Measurements from ENCODE around the gene C2orf92.

C2orf92 gene

DNA sequence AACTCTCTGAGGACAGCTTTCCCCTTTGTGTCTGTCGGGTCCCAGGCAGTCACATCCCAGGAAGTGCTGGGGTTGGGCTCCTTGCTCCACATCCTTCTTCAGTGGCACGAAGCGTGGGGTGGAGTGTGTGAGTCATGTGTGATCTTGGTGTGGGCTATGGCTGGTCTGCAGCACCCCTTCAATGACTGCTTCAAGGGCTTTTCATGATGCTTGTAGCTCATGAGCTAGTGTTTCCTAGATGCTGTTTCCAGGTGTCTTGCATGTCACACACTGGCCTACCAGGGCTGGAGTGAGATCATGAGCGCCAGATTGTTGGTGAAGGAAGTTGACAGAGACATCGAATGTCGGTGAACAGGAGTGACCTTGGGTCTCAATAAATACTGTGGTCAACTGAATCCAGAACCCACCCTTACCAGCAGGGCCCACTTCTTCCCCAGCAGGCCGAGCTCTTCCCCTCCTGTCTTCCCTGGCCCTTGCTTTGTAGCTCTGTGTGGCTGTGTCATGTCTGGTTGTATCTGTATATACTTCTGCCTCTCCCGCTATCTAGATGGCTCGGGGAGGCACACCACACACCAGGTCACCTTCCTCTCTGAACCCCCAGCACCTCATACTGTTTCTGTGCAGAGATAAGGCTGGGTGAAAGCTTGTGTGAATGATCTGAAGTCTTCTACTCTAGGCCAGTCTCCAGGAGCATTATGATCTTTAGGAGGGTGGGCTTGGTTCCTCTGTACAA lies 3.8 kb downstream of the C2orf92 start:
- POLR2A ChIA-PET, result no interaction called here
- Histone ChIP-seq H3K4me3 (ENCODE audit: low read depth, low read length) (no peak overlapping the region), H3K36me3 (ENCODE audit: control insufficient read depth in 2 of 2, insufficient read depth in 1 of 2, low read length in 2 of 2) (no peaks in the 10 kb centered on the region), H3K9me3 (ENCODE audit: control insufficient read depth, insufficient read depth, low read depth, low read length) (no peaks in the 10 kb centered on the region), H3K27ac (ENCODE audit: extremely low read depth, low read depth, low read length) (no peak overlapping the region), H3K4me1 (ENCODE audit: control insufficient read depth, insufficient read depth, low read length) (no peaks in the 10 kb centered on the region)
- TF ChIP-seq ZXDB (tag by site-specific recombination; IDR thresholded peaks at IDR 0.05) (no peak), ZBTB8A (tag by site-specific recombination; IDR thresholded peaks at IDR 0.05) (no peak), ZBTB48 (tag by site-specific recombination; IDR thresholded peaks at IDR 0.05) (no peak), ZSCAN30 (tag by site-specific recombination; IDR thresholded peaks at IDR 0.05) (no peak), HOXA7 (CRISPR knock-in tag; IDR thresholded peaks at IDR 0.05; ENCODE audit: borderline replicate concordance) (no peak), ZNF48 (tag by site-specific recombination; IDR thresholded peaks at IDR 0.05) (no peak)
- TF ChIP-seq, protein P1, sequence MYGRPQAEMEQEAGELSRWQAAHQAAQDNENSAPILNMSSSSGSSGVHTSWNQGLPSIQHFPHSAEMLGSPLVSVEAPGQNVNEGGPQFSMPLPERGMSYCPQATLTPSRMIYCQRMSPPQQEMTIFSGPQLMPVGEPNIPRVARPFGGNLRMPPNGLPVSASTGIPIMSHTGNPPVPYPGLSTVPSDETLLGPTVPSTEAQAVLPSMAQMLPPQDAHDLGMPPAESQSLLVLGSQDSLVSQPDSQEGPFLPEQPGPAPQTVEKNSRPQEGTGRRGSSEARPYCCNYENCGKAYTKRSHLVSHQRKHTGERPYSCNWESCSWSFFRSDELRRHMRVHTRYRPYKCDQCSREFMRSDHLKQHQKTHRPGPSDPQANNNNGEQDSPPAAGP (tag by site-specific recombination; IDR thresholded peaks at IDR 0.05), result no peak
- TF ChIP-seq, protein P2, sequence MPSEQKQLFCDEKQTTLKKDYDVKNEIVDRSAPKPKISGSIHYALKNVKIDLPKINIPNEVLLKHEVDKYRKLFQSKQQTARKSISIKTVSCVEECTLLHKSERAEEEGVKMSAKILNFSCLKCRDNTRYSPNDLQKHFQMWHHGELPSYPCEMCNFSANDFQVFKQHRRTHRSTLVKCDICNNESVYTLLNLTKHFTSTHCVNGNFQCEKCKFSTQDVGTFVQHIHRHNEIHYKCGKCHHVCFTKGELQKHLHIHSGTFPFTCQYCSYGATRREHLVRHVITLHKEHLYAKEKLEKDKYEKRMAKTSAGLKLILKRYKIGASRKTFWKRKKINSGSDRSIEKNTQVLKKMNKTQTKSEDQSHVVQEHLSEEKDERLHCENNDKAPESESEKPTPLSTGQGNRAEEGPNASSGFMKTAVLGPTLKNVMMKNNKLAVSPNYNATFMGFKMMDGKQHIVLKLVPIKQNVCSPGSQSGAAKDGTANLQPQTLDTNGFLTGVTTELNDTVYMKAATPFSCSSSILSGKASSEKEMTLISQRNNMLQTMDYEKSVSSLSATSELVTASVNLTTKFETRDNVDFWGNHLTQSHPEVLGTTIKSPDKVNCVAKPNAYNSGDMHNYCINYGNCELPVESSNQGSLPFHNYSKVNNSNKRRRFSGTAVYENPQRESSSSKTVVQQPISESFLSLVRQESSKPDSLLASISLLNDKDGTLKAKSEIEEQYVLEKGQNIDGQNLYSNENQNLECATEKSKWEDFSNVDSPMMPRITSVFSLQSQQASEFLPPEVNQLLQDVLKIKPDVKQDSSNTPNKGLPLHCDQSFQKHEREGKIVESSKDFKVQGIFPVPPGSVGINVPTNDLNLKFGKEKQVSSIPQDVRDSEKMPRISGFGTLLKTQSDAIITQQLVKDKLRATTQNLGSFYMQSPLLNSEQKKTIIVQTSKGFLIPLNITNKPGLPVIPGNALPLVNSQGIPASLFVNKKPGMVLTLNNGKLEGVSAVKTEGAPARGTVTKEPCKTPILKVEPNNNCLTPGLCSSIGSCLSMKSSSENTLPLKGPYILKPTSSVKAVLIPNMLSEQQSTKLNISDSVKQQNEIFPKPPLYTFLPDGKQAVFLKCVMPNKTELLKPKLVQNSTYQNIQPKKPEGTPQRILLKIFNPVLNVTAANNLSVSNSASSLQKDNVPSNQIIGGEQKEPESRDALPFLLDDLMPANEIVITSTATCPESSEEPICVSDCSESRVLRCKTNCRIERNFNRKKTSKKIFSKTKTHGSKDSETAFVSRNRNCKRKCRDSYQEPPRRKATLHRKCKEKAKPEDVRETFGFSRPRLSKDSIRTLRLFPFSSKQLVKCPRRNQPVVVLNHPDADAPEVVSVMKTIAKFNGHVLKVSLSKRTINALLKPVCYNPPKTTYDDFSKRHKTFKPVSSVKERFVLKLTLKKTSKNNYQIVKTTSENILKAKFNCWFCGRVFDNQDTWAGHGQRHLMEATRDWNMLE (tag by site-specific recombination; conservative IDR thresholded peaks at IDR 0.05; ENCODE audit: low read depth), result no peak
- CTCF ChIA-PET, result interaction anchor here (1.2 kb wide), 2 partner anchors 9 to 82 kb away, joined by 3 to 5 read pairs; partner anchors contain the start of gene ACTR1B

DNA sequence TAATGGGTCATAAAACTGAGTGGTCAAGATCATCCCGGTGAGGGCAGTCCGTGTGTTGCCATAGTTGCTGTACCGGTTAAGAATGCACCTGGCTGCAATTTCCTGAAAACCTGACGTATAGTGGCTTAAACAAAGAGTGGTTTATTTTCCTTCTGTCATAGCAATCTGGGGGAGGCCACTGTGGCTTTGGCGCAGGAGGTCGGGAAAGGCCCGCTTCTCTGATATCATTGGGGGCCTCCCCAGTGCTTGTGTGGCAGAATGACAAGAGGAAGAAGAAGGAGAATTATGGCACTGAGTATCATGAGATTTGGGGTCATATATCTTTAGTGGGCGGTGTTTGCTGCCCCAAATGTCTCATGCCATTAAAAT lies 4.4 kb downstream of the C2orf92 start:
- Histone ChIP-seq H3K27ac (ENCODE audit: extremely low read depth, low read depth, low read length) (no peak overlapping the region), H3K4me3 (ENCODE audit: low read depth, low read length) (no peak overlapping the region), H3K9me3 (ENCODE audit: control insufficient read depth, insufficient read depth, low read depth, low read length) (no peaks in the 10 kb centered on the region), H3K4me1 (ENCODE audit: control insufficient read depth, insufficient read depth, low read length) (no peaks in the 10 kb centered on the region), H3K36me3 (ENCODE audit: control insufficient read depth in 2 of 2, insufficient read depth in 1 of 2, low read length in 2 of 2) (no peaks in the 10 kb centered on the region)
- POLR2A ChIA-PET, result no interaction called here
- CTCF ChIA-PET, result interaction anchor here (1.2 kb wide), 2 partner anchors 10 to 83 kb away, joined by 3 to 5 read pairs; partner anchors contain the start of gene ACTR1B
- no peak for TF ChIP-seq ZBTB48 (tag by site-specific recombination; IDR thresholded peaks at IDR 0.05)
- TF ChIP-seq ZNF677 (tag by site-specific recombination; IDR thresholded peaks at IDR 0.05), result no peak
- TF ChIP-seq ZNF660 (tag by site-specific recombination; IDR thresholded peaks at IDR 0.05), result no peak
- TF ChIP-seq, protein P3, sequence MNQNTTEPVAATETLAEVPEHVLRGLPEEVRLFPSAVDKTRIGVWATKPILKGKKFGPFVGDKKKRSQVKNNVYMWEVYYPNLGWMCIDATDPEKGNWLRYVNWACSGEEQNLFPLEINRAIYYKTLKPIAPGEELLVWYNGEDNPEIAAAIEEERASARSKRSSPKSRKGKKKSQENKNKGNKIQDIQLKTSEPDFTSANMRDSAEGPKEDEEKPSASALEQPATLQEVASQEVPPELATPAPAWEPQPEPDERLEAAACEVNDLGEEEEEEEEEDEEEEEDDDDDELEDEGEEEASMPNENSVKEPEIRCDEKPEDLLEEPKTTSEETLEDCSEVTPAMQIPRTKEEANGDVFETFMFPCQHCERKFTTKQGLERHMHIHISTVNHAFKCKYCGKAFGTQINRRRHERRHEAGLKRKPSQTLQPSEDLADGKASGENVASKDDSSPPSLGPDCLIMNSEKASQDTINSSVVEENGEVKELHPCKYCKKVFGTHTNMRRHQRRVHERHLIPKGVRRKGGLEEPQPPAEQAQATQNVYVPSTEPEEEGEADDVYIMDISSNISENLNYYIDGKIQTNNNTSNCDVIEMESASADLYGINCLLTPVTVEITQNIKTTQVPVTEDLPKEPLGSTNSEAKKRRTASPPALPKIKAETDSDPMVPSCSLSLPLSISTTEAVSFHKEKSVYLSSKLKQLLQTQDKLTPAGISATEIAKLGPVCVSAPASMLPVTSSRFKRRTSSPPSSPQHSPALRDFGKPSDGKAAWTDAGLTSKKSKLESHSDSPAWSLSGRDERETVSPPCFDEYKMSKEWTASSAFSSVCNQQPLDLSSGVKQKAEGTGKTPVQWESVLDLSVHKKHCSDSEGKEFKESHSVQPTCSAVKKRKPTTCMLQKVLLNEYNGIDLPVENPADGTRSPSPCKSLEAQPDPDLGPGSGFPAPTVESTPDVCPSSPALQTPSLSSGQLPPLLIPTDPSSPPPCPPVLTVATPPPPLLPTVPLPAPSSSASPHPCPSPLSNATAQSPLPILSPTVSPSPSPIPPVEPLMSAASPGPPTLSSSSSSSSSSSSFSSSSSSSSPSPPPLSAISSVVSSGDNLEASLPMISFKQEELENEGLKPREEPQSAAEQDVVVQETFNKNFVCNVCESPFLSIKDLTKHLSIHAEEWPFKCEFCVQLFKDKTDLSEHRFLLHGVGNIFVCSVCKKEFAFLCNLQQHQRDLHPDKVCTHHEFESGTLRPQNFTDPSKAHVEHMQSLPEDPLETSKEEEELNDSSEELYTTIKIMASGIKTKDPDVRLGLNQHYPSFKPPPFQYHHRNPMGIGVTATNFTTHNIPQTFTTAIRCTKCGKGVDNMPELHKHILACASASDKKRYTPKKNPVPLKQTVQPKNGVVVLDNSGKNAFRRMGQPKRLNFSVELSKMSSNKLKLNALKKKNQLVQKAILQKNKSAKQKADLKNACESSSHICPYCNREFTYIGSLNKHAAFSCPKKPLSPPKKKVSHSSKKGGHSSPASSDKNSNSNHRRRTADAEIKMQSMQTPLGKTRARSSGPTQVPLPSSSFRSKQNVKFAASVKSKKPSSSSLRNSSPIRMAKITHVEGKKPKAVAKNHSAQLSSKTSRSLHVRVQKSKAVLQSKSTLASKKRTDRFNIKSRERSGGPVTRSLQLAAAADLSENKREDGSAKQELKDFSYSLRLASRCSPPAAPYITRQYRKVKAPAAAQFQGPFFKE (tag by site-specific recombination; IDR thresholded peaks at IDR 0.05; ENCODE audit: borderline replicate concordance), result no peak
- TF ChIP-seq, protein P4, sequence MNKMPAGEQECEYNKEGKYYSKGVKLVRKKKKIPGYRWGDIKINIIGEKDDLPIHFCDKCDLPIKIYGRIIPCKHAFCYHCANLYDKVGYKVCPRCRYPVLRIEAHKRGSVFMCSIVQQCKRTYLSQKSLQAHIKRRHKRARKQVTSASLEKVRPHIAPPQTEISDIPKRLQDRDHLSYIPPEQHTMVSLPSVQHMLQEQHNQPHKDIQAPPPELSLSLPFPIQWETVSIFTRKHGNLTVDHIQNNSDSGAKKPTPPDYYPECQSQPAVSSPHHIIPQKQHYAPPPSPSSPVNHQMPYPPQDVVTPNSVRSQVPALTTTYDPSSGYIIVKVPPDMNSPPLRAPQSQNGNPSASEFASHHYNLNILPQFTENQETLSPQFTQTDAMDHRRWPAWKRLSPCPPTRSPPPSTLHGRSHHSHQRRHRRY (tag by site-specific recombination; IDR thresholded peaks at IDR 0.05), result no peak
- TF ChIP-seq, protein P5, sequence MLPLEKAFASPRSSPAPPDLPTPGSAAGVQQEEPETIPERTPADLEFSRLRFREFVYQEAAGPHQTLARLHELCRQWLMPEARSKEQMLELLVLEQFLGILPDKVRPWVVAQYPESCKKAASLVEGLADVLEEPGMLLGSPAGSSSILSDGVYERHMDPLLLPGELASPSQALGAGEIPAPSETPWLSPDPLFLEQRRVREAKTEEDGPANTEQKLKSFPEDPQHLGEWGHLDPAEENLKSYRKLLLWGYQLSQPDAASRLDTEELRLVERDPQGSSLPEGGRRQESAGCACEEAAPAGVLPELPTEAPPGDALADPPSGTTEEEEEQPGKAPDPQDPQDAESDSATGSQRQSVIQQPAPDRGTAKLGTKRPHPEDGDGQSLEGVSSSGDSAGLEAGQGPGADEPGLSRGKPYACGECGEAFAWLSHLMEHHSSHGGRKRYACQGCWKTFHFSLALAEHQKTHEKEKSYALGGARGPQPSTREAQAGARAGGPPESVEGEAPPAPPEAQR (tag by site-specific recombination; IDR thresholded peaks at IDR 0.05), result no peak
- TF ChIP-seq, protein P6, sequence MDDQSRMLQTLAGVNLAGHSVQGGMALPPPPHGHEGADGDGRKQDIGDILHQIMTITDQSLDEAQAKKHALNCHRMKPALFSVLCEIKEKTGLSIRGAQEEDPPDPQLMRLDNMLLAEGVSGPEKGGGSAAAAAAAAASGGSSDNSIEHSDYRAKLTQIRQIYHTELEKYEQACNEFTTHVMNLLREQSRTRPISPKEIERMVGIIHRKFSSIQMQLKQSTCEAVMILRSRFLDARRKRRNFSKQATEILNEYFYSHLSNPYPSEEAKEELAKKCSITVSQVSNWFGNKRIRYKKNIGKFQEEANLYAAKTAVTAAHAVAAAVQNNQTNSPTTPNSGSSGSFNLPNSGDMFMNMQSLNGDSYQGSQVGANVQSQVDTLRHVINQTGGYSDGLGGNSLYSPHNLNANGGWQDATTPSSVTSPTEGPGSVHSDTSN (CRISPR knock-in tag; IDR thresholded peaks at IDR 0.05), result no peak
- no peak for TF ChIP-seq ZFP41 (tag by site-specific recombination; IDR thresholded peaks at IDR 0.05; ENCODE audit: borderline replicate concordance)
- no peak for TF ChIP-seq ZNF558 (tag by site-specific recombination; IDR thresholded peaks at IDR 0.05)
- TF ChIP-seq ZNF571 (tag by site-specific recombination; IDR thresholded peaks at IDR 0.05), result no peak
- no peak for TF ChIP-seq ZIC2 (tag by site-specific recombination; IDR thresholded peaks at IDR 0.05)
